Tibial artery (tissue), 4 donors: ENCODE data around the gene LYZL2.
"Not testable (repeated sequence)": the region's sequence is repeated elsewhere in the genome, so short reads cannot be mapped to it uniquely, and the experiment has no call there.

Experiments used
- DNase-seq, 2 donors: peaks; one replicate each; pipeline ENCODE4 v3.0.0-alpha.2; 2019
- H3K27ac ChIP-seq, 2 donors: fragments of 200-600 bp; sonication (generic) in 1 of 2; 1 replicate in 1 of 2; 2 replicates in 1 of 2; pipeline ENCODE4 v1.5.1; 2018 to 2019; ENCODE audit warnings: mild to moderate bottlenecking in 1 of 2
- H3K27me3 ChIP-seq, 2 donors: fragments of 200-600 bp; sonication (generic) in 1 of 2; one replicate each; pipeline versions ENCODE4 v1.5.1 to v1.6.0; 2016 to 2019
- H3K36me3 ChIP-seq, 3 donors: fragments of 200-600 bp; sonication (generic) in 2 of 3; one replicate each; pipeline ENCODE4 v1.5.1; 2016 to 2019; ENCODE audit warnings: mild to moderate bottlenecking in 2 of 3
- H3K4me1 ChIP-seq, 4 donors: fragments of 200-600 bp; sonication (generic) in 2 of 4; 1 replicate in 3 of 4; 2 replicates in 1 of 4; pipeline ENCODE4 v1.5.1; 2016 to 2019
- H3K4me3 ChIP-seq, 2 donors: fragments of 200-600 bp; sonication (generic) in 1 of 2; 1 replicate in 1 of 2; 2 replicates in 1 of 2; pipeline ENCODE4 v1.5.1; 2018 to 2019; ENCODE audit warnings: mild to moderate bottlenecking in 2 of 2
- H3K9me3 ChIP-seq, 3 donors: fragments of 200-600 bp; sonication (generic) in 1 of 3; one replicate each; pipeline ENCODE4 v1.5.1; 2016 to 2019
- CTCF ChIP-seq, 2 experiments: fragments of 200-600 bp in 1 of 2; fragments of 450-650 bp in 1 of 2; IDR thresholded peaks; one replicate each; pipeline ENCODE4 v1.5.1; 2017 to 2019; ENCODE audit warnings: antibody characterized with exemption in 2 of 2, mild to moderate bottlenecking in 1 of 2, moderate library complexity in 1 of 2
- intact Hi-C: fragments of 100-400 bp; cut with DNase I; formaldehyde crosslinking; loops from one replicate; pipeline ENCODE4 v1.15.0; 2023; ENCODE audit warnings: low total_unique reads

Gene LYZL2

GRCh38 chr10:30619966-30620365 lies 9.6 kb downstream of the LYZL2 start:
- no peak for TF ChIP-seq CTCF (IDR thresholded peaks at IDR 0.05)
- DNase-seq, result no peak
- H3K27ac ChIP-seq, result no peak overlapping the region
- no peaks in the 10 kb centered on the region for H3K27me3 ChIP-seq
- no peaks in the 10 kb centered on the region for H3K36me3 ChIP-seq
- no peak overlapping the region for H3K4me3 ChIP-seq
- H3K9me3 ChIP-seq, result no peaks in the 10 kb centered on the region
- H3K4me1 ChIP-seq, result no peaks in the 10 kb centered on the region
- intact Hi-C loops, result no loop called here

DNA sequence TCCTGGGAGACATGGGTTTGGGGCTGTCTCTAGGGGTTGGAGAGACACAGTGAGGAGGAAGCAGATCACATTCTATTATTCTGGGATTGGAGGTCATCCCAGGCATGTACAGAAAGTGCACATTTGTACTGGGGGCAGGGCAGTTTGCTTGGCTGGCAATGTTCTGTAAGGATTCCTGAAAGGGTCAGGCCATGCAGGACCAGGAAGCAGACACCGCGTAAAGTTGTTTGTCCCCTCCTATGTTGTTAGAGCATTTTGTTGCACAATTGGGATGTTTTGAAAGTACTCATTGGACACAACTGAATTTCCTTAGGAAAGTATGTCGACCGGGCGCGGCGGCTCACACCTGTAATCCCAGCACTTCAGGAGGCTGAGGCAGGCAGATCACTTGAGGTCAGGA lies 12.5 kb downstream of the LYZL2 start:
- no peak overlapping the region for H3K27ac ChIP-seq
- no peak for TF ChIP-seq CTCF (IDR thresholded peaks at IDR 0.05)
- no peak overlapping the region for H3K4me3 ChIP-seq
- H3K4me1 ChIP-seq, result no peaks in the 10 kb centered on the region
- H3K27me3 ChIP-seq, result no peaks in the 10 kb centered on the region
- DNase-seq, result no peak
- no peaks in the 10 kb centered on the region for H3K9me3 ChIP-seq
- H3K36me3 ChIP-seq, result no peaks in the 10 kb centered on the region
- intact Hi-C loops, result no loop called here

DNA sequence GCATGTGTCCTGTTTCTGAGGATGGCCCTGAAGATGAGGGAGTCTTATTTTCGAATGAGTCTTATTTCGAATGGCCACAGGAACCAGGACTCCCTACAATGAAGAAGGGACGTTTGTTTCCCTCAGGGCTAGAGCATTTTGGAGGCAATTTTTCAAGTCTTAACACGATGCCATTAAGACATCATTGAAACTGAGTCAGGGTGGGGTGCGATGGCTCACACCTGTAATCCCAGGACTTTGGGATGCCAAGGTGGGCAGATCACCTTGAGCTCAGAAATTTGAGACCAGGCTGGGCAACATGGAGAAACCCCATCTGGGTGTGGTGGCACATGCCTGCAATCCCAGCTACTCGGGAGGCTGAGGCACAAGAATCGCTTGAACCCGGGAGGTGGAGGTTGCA lies 18.5 kb downstream of the LYZL2 start:
- H3K4me3 ChIP-seq, H3K36me3 ChIP-seq, DNase-seq, intact Hi-C loops, H3K4me1 ChIP-seq, H3K27ac ChIP-seq, H3K27me3 ChIP-seq, H3K9me3 ChIP-seq: not testable (repeated sequence)

DNA sequence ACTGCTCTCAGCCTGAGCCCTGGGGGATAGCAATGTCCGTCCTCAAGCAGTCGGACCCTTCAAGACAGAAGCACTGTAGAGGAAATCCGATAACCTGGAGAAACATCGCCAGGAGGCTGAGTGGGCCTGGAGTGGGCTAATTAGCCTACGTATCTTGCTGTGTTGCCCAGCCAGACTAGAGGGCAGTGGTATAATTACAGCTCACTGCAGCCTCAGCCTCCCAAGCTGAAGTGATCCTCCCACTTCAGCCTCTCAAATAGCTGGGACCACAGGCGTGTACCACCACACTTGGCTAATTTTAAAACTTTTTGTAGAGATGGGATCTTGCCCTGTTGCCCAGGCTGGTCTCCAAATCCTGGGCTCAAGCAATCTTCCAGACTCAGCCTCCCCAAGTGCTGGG lies 21.7 kb downstream of the LYZL2 start:
- H3K27me3 ChIP-seq, result no peaks in the 10 kb centered on the region
- no peaks in the 10 kb centered on the region for H3K36me3 ChIP-seq
- no peaks in the 10 kb centered on the region for H3K9me3 ChIP-seq
- intact Hi-C loops, result no loop called here
- DNase-seq, result no peak
- H3K4me3 ChIP-seq, result no peak overlapping the region
- H3K4me1 ChIP-seq, result peaks cover 0 to 11% (median 5%) of the 10 kb centered on the region in 4 donors
- TF ChIP-seq CTCF (IDR thresholded peaks at IDR 0.05), result no peak
- no peak overlapping the region for H3K27ac ChIP-seq

DNA sequence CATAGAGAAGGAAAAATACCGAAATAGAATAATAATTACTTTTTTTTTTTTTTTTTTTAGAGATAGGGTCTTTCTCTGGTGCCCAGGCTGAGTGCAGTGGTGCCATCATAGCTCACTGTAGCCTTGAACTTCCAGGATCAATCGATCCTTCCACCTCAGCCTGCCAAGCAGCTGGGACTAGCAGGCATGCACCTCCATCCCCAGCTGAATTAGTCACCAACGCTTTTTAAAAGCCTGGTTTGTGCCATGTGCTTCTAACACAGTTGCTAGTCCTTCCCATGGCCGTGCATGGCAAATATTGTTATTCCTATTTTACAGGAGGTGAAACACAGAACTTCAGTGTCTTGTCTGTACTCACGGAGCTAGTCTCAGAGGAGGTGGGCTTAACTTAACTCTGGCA lies 23.2 kb downstream of the LYZL2 start:
- no peak for DNase-seq
- H3K36me3 ChIP-seq, result no peaks in the 10 kb centered on the region
- H3K4me1 ChIP-seq, result peaks cover 0 to 11% (median 5%) of the 10 kb centered on the region in 4 donors
- intact Hi-C loops, result no loop called here
- H3K9me3 ChIP-seq, result no peaks in the 10 kb centered on the region
- H3K4me3 ChIP-seq, result no peak overlapping the region
- H3K27me3 ChIP-seq, result no peaks in the 10 kb centered on the region
- H3K27ac ChIP-seq, result no peak overlapping the region
- no peak for TF ChIP-seq CTCF (IDR thresholded peaks at IDR 0.05)

DNA sequence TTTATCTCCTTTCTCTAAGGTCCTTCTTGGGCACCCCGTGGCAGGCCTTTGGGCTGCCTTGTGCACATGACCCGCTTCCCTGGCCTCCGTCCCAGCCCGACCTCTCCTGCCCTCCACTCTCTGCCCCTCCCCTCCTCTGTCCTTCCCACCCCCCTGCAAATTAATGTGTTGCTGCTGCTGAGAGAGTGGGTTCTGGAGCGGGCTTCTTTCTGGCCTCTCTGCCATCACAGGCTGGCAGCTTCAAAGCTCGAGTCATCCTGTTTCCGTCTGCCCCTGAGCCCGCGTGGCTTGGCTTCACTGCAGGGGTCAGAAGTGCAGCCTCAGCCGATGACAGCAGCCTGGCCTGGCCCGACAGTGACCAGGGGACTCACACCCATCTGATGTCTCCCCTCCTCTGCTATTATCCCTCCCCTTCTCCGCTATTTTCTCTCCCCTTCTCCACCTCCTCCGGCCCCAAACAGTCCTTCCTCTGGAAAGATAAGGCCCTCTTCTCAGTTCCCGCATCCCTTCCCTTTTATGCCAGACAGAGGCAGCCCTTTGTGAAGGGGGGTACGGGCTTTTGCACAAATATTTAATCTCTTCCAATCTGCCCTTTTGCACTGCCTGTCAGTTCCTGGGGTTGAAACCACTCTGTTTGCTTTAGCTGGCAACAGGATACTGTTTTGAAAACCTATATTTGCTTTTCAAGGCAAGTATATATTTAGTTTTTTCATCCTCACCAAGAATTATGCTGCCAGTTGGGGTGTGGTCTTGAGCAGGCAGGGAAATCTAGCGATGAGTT lies 24.0 kb downstream of the LYZL2 start:
- H3K4me3 ChIP-seq, intact Hi-C loops, DNase-seq, H3K9me3 ChIP-seq, H3K36me3 ChIP-seq, H3K27me3 ChIP-seq, H3K27ac ChIP-seq: not testable (repeated sequence)
- peaks cover 0 to 11% (median 5%) of the 10 kb centered on the region in 4 donors for H3K4me1 ChIP-seq

DNA sequence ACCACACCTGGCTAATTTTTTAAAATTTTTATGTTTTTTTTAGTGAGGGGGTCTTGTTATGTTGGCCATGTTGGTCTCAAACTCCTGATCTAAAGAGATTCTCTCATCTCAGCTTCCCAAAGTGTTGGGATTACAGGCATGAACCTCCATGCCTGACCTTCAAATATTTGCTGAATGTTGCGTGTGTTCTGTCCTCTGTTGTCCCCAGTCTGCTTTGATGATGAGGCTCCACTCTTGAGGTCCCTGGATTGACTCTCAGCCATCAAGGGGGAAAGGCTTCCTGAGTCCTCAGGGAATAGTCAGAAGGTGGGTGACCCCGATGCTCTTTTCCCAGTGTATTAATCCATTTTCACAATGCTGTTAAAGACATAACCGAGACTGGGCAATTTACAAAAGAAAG lies 26.0 kb downstream of the LYZL2 start:
- no peaks in the 10 kb centered on the region for H3K9me3 ChIP-seq
- intact Hi-C loops, result no loop called here
- TF ChIP-seq CTCF (IDR thresholded peaks at IDR 0.05), result no peak
- H3K4me1 ChIP-seq, result peaks cover 0 to 11% (median 5%) of the 10 kb centered on the region in 4 donors
- DNase-seq, result no peak
- no peak overlapping the region for H3K4me3 ChIP-seq
- H3K27ac ChIP-seq, result no peak overlapping the region
- no peaks in the 10 kb centered on the region for H3K36me3 ChIP-seq
- H3K27me3 ChIP-seq, result no peaks in the 10 kb centered on the region
